Measurements from ENCODE around the gene PDE3A. TPM values are rescaled to one million over a fixed set of nuclear protein-coding genes. Genes with fewer than 3 reads are reported as not detected.

Gene PDE3A
- total RNA-seq, 1 donor from 2014 or later = 2.4 TPM

DNA sequence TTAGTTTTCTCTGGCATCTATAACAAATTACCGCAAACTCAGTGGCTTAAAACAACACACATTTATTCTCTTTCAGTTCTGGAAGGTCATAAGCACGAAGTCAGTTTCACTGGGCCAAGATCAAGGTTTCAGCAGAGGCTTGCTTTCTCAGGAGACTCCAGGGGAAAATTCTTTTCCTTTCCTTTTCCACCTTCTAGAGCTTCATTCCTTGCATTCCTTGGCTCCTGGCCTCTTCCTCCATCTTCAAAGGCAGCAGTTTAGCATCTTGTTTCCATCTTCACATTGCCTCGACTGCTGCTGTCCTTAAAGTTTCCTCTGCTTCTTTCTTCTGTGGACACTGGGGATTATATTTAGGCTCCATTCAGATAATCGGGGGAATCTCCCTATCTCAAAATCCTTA, 106.1 kb downstream of the PDE3A start:
- Mint-ChIP-seq H3K4me3 (no peak overlapping the region), H3K36me3 (ENCODE audit: low read depth) (no peaks in the 10 kb centered on the region), H3K4me1 (peaks cover 10% of the 10 kb centered on the region), H3K9me3 (peaks cover 4% of the 10 kb centered on the region), H3K27ac (ENCODE audit: unreplicated experiment) (no peak overlapping the region), H3K27me3 (ENCODE audit: low read depth) (no peaks in the 10 kb centered on the region)
- DNase-seq (ENCODE audit: low read depth, low spot score) = no peak
- TF ChIP-seq, protein P1, sequence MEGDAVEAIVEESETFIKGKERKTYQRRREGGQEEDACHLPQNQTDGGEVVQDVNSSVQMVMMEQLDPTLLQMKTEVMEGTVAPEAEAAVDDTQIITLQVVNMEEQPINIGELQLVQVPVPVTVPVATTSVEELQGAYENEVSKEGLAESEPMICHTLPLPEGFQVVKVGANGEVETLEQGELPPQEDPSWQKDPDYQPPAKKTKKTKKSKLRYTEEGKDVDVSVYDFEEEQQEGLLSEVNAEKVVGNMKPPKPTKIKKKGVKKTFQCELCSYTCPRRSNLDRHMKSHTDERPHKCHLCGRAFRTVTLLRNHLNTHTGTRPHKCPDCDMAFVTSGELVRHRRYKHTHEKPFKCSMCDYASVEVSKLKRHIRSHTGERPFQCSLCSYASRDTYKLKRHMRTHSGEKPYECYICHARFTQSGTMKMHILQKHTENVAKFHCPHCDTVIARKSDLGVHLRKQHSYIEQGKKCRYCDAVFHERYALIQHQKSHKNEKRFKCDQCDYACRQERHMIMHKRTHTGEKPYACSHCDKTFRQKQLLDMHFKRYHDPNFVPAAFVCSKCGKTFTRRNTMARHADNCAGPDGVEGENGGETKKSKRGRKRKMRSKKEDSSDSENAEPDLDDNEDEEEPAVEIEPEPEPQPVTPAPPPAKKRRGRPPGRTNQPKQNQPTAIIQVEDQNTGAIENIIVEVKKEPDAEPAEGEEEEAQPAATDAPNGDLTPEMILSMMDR (conservative IDR thresholded peaks at IDR 0.05) = no peak

DNA sequence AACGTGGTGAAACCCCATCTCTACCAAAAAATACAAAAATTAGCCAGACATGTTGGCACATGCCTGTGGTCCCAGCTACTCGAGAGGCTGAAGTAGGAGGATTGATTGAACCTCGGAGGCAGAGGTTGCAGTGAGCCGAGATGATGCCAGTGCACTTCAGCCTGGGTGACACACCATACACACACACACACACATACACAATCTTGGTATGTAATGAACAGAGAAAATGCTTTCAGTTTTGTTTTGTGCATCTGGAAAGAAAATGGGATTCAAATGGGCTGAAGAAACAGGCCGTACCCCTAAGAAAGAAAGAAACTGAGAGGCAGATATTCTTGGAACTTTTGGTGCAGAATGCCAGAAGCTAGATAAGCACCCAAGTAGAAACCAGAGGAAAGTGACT, 107.2 kb downstream of the PDE3A start:
- Mint-ChIP-seq H3K36me3 (ENCODE audit: low read depth) (no peaks in the 10 kb centered on the region), H3K9me3 (peaks cover 4% of the 10 kb centered on the region), H3K4me3 (no peak overlapping the region), H3K4me1 (peaks cover 10% of the 10 kb centered on the region), H3K27ac (ENCODE audit: unreplicated experiment) (no peak overlapping the region), H3K27me3 (ENCODE audit: low read depth) (no peaks in the 10 kb centered on the region)
- DNase-seq (ENCODE audit: low read depth, low spot score) = no peak
- TF ChIP-seq, protein P1 (conservative IDR thresholded peaks at IDR 0.05) = no peak

DNA sequence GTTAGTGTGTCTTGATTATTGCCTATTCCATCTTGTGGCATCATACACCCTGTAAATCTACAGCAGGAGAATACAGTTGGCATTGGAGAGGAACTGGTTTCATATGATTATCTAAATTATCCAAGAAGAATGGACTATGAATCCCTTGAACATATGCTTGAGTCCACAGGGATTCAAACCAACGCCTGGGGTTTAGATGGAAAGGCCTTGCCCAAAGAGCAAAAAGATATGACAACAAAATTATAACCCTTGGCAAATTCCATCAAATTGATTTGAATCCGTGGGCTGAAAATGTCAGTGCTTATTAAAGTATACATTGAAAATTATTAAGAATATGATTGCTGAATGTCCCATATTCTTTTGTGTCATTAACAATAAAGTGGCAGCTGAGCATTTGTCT, 108.2 kb downstream of the PDE3A start:
- Mint-ChIP-seq H3K4me3 (no peak overlapping the region), H3K9me3 (peaks cover 4% of the 10 kb centered on the region), H3K27ac (ENCODE audit: unreplicated experiment) (no peak overlapping the region), H3K4me1 (peaks cover 10% of the 10 kb centered on the region), H3K36me3 (ENCODE audit: low read depth) (no peaks in the 10 kb centered on the region), H3K27me3 (ENCODE audit: low read depth) (no peaks in the 10 kb centered on the region)
- no peak for DNase-seq (ENCODE audit: low read depth, low spot score)
- TF ChIP-seq, protein P1 (conservative IDR thresholded peaks at IDR 0.05) = no peak

DNA sequence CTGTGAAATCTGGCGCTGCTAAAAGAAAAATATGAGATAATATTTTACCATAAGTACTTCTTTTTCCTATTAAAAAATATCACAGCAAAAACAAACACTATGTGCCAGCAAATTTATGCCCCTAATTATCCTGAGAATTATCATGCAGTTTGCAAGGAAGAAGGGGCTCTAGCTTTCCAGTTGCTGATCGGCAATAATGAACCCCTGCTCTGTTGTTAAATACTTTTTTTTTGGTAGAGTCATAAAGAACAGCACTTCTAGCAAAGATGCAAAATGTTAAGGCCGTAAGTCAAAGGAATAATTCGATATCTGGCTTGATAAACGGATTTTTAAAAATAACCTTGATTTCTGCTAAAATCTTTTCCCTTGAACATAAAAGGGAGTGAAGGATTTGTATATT, 108.9 kb downstream of the PDE3A start:
- Mint-ChIP-seq H3K36me3 (ENCODE audit: low read depth) (no peaks in the 10 kb centered on the region), H3K4me1 (peaks cover 10% of the 10 kb centered on the region), H3K9me3 (peaks cover 4% of the 10 kb centered on the region), H3K27me3 (ENCODE audit: low read depth) (no peaks in the 10 kb centered on the region), H3K4me3 (peak overlapping the region; percentile 6), H3K27ac (ENCODE audit: unreplicated experiment) (peak overlapping the region; percentile 35)
- TF ChIP-seq, protein P1 (conservative IDR thresholded peaks at IDR 0.05) = no peak
- DNase-seq (ENCODE audit: low read depth, low spot score) = no peak

DNA sequence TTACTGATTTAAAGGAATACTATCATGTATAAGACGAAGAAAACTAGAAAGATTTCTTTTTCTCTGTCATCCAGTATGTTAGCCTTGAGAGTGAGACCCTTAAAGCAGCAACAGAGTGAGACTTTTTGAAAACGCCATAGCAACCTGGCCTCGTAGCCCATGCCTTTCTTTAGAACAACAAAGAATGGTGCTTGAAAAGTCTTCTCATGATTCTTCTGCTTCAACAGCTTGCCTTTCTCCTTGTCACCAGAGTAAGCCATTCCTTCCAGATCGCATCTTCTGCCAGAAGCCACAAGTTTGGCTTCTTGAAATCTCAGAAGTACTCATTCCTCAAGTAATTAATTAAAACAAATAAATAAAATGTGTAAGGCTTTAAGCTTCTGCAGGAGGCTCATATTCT, 109.3 kb downstream of the PDE3A start:
- Mint-ChIP-seq H3K4me1 (peaks cover 10% of the 10 kb centered on the region), H3K27me3 (ENCODE audit: low read depth) (no peaks in the 10 kb centered on the region), H3K4me3 (peak overlapping the region; percentile 6), H3K36me3 (ENCODE audit: low read depth) (no peaks in the 10 kb centered on the region), H3K27ac (ENCODE audit: unreplicated experiment) (peak overlapping the region; percentile 35), H3K9me3 (peaks cover 4% of the 10 kb centered on the region)
- TF ChIP-seq, protein P1 (conservative IDR thresholded peaks at IDR 0.05) = no peak
- DNase-seq (ENCODE audit: low read depth, low spot score) = no peak

All from neural crest cell (in vitro differentiated cells).